ENCODE results near the gene PRKACG.
"Not testable (repeated sequence)": the region's sequence is repeated elsewhere in the genome, so short reads cannot be mapped to it uniquely, and the experiment has no call there.

Gene PRKACG

GRCh38 chr9:69014013-69014412 is at the start of gene PRKACG:
Gene PRKACG, minus strand, starts transcription at chr9:69014113. Its CDS starts 21 bp downstream, at chr9:69014092.
- DNase-seq = no peak

DNA sequence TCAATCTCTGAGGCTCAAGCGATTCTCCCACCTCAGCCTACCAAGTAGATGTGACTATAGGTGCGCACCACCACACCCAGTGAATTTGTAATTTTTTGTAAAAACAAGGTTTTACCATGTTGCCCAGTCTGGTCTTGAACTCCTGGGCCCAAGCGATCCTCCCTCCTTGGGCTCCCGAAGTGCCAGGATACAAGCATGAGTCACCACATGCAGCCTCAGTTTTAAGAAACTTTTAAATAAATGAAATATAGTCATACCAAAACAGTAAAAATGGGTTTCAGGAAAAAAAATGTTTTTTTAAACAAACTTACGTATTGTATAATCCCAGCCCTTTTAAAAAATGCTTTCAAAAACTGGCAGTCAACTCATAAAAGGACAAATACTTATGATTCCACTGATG is 48.3 kb upstream of the PRKACG start:
- DNase-seq = no peak

- DNase-seq = no peak
Observed at GRCh38 chr9:69060766-69061165, 46.9 kb upstream of the PRKACG start.

DNA sequence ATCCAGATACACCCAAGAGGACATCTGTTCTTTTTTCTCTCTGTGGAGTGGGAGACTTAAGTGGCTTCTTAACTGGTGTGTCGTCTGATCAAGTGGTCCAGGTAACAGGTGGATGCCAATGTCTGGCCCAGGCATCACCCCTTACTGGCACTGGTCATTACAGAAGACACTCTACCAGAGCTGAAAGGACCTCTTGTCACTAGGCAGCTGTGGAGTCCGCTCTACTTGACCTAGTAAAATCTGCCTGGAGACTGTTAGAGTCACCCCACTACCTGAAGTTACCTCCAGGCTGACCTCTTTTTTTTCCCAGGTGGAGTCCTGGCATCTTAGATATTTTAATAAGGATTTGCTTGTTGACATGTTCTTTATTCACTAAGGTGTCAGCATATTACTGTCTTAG is 44.2 kb upstream of the PRKACG start:
- DNase-seq = no peak

- peak in 1 of 2 experiments; percentile 40 for DNase-seq
Observed at GRCh38 chr9:69056191-69056815, 42.4 kb upstream of the PRKACG start.

DNA sequence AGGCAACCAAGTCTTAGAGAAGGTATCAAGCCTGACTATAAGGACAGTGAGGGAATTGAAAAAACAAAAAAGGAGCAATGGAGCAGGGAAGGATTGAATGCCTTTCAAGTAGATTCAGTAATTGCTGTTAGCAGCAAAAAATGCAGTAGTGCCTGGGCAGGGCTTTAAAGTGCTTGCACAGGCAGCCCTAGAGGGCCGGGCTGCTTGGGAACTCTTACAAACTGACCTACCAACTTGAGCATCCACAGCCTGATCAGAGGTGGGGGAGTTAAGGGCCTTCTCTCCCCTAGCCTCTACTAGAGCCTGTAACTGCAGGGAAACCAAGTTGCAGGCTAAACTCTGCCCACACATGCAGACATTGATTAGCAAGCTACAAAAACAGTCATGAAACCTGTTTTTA is 41.1 kb upstream of the PRKACG start:
- DNase-seq = peak in 1 of 2 experiments; percentile 32

DNA sequence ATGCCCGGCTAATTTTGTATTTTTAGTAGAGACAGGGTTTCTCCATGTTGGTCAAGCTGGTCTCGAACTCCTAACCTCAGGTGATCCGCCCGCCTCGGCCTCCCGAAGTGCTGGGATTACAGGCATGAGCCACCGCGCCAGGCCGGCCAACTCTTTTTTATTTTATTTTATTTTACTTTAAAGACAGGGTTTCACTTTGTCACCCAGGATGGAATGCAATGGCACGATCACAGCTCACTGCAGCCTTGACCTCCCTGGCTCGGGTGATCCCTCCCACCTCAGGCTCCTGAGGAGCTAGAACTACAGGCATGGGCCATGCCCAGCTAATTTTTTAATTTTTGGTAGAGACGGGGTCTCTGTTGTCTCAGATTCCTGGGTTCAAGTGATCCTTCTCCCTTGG is 37.0 kb upstream of the PRKACG start:
- DNase-seq = not testable (repeated sequence)

GRCh38 chr9:69049094-69049493 is 35.2 kb upstream of the PRKACG start:
- no peak for DNase-seq

DNA sequence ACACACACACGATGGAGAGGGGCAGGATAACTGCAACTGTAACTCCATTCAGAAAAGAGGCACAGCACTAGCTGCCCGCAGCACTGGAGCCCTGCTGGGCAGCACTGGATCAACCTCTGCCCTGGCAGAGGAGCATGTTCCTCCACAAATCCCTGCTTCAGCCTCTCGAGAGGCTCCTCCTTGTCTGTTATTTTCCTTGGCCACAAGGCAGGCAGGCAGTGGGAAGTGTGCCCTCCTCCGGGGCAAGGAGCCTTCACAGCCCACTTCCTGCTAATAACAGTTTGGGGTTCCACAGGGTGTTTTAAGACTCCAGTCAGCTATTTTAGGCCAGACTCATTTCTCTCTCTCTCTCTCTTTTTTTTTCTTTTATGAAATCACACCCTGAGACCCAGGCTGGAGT is 33.5 kb upstream of the PRKACG start:
- no peak for DNase-seq

GRCh38 chr9:69046723-69047122 is 32.8 kb upstream of the PRKACG start:
- no peak for DNase-seq

- no peak for DNase-seq
Observed at GRCh38 chr9:69045821-69046220, 31.9 kb upstream of the PRKACG start.

GRCh38 chr9:69044240-69045219 is 30.6 kb upstream of the PRKACG start:
- DNase-seq = no peak

DNA sequence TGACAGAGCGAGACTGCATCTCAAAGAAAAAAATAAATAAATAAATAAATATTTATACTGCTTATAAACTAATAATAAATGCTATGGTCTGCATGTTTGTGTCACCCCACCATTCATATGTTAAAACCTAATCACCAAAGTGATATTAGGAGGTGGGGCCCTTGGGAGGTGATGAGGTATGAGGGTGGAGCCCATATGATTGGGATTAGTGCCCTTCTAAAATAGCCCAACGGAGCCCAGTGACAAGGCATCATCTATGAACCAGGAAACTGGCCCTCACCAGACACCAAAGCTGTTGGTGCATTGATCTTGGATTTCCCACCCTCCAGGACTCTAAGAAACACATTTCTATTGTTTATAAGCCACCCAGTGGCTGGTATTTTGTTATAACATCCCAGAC is 26.7 kb upstream of the PRKACG start:
- no peak for DNase-seq

- DNase-seq = no peak
Observed at GRCh38 chr9:69036799-69037198, 22.9 kb upstream of the PRKACG start.

DNA sequence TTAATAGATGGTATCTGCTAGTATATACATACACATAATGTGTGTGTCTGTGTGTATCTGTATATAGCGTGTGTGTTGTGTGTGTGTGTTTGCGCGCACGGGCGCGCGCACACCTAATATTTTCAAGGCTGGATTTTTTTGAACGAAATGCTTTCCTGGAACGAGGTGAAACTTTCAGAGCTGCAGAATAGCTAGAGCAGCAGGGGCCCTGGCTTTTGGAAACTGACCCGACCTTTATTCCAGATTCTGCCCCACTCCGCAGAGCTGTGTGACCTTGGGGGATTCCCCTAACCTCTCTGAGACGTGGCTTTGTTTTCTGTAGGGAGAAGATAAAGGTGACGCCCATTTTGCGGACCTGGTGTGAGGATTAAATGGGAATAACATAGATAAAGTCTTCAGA is 22.4 kb upstream of the PRKACG start:
- no peak for DNase-seq

DNA sequence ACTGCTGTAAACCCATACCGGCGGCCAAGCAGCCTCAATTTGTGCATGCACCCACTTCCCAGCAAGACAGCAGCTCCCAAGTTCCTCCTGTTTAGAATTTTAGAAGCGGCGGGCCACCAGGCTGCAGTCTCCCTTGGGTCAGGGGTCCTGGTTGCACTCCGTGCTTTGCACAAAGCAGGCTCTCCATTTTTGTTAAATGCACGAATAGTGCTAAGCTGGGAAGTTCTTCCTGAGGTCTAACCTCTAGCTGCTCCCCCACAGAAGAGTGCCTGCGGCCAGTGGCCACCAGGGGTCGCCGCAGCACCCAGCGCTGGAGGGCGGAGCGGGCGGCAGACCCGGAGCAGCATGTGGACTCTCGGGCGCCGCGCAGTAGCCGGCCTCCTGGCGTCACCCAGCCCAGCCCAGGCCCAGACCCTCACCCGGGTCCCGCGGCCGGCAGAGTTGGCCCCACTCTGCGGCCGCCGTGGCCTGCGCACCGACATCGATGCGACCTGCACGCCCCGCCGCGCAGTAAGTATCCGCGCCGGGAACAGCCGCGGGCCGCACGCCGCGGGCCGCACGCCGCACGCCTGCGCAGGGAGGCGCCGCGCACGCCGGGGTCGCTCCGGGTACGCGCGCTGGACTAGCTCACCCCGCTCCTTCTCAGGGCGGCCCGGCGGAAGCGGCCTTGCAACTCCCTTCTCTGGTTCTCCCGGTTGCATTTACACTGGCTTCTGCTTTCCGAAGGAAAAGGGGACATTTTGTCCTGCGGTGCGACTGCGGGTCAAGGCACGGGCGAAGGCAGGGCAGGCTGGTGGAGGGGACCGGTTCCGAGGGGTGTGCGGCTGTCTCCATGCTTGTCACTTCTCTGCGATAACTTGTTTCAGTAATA is 21.8 kb upstream of the PRKACG start, which contains the start of gene FXN:
TSS of gene FXN (plus strand) at position 315 of the 871 bp plus-strand sequence. CDS start at position 346, 31 bp downstream.
- DNase-seq = peak; percentile 14 to 86

DNA sequence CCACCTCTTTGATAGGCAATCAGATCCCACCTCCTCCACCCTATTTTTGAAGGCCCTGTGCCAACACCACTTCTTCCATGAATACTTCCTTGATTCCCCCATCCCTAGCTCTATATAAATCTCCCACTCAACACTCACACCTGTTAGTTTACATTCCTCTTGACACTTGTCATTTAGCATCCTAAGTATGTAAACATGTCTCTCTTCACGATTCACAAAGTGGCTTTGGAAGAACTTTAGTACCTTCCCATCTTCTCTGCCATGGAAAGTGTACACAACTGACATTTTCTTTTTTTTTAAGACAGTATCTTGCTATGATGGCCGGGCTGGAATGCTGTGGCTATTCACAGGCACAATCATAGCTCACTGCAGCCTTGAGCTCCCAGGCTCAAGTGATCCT is 20.2 kb upstream of the PRKACG start:
- no peak for DNase-seq

GRCh38 chr9:69030851-69031645 is 17.1 kb upstream of the PRKACG start:
- DNase-seq = no peak

GRCh38 chr9:69029535-69029934 is 15.6 kb upstream of the PRKACG start:
- no peak for DNase-seq

GRCh38 chr9:69028754-69029153 is 14.8 kb upstream of the PRKACG start:
- DNase-seq = no peak

GRCh38 chr9:69027355-69028097 is 13.6 kb upstream of the PRKACG start:
- peak; percentile 24 to 57 for DNase-seq

All from NCI-H526 (cell line).